GM23248 (cell line): ENCODE results near the gene BRINP1. TPM values are rescaled to one million over a fixed set of nuclear protein-coding genes. Genes with fewer than 3 reads are reported as not detected.

Experiments used
- DNase-seq: peaks from one replicate; pipeline ENCODE4 v3.0.0-alpha.2; 2015
- H2AFZ ChIP-seq: fragments of 200-600 bp; sonication (generic); 2 replicates; pipeline ENCODE4 v1.6.1; 2016; ENCODE audit warnings: antibody characterized with exemption
- H3F3A ChIP-seq: fragments of 200-600 bp; sonication (generic); 2 replicates; pipeline ENCODE4 v1.6.1; 2016; ENCODE audit warnings: mild to moderate bottlenecking, antibody characterized with exemption, mixed run types; ENCODE audit not compliant: insufficient read depth
- H3K27ac ChIP-seq: fragments of 200-600 bp; sonication (generic); 2 replicates; pipeline ENCODE4 v1.5.1; 2016; ENCODE audit warnings: mild to moderate bottlenecking
- H3K27me3 ChIP-seq: fragments of 200-600 bp; sonication (generic); replicated peaks from 2 replicates; pipeline ENCODE4 v1.6.1; 2016; ENCODE audit warnings: mild to moderate bottlenecking; ENCODE audit not compliant: insufficient read depth
- H3K36me3 ChIP-seq: fragments of 200-600 bp; sonication (generic); 2 replicates; pipeline ENCODE4 v1.6.1; 2016; ENCODE audit warnings: low read depth, mild to moderate bottlenecking
- H3K4me1 ChIP-seq: fragments of 200-600 bp; sonication (generic); 2 replicates; pipeline ENCODE4 v1.6.1; 2016; ENCODE audit warnings: mild to moderate bottlenecking; ENCODE audit not compliant: insufficient read depth
- H3K4me2 ChIP-seq: fragments of 200-600 bp; sonication (generic); one replicate; pipeline ENCODE4 v1.6.1; 2016; ENCODE audit warnings: mild to moderate bottlenecking; ENCODE audit not compliant: unreplicated experiment
- H3K4me3 ChIP-seq: fragments of 200-600 bp; sonication (generic); 2 replicates; pipeline ENCODE4 v1.5.1; 2016; ENCODE audit warnings: mild to moderate bottlenecking
- H3K79me2 ChIP-seq: fragments of 200-600 bp; sonication (generic); 2 replicates; pipeline ENCODE4 v1.6.1; 2016; ENCODE audit warnings: mild to moderate bottlenecking; ENCODE audit not compliant: insufficient read depth
- H3K9ac ChIP-seq: fragments of 200-600 bp; sonication (generic); 2 replicates; pipeline ENCODE4 v1.6.1; 2016; ENCODE audit warnings: mild to moderate bottlenecking
- H3K9me2 ChIP-seq: fragments of 200-600 bp; sonication (generic); 2 replicates; pipeline ENCODE4 v1.6.1; 2016; ENCODE audit warnings: mixed run types, mild to moderate bottlenecking, moderate library complexity; ENCODE audit not compliant: insufficient read depth
- H3K9me3 ChIP-seq: fragments of 200-600 bp; sonication (generic); one replicate; pipeline ENCODE4 v1.6.1; 2017; ENCODE audit warnings: low read depth
- H4K20me1 ChIP-seq: fragments of 200-600 bp; sonication (generic); 2 replicates; pipeline ENCODE4 v1.6.0; 2016; ENCODE audit not compliant: insufficient read depth
- EZH2 ChIP-seq: fragments of 200-600 bp; sonication (generic); IDR thresholded peaks from 2 replicates; pipeline ENCODE4 v1.6.1; 2018; ENCODE audit warnings: antibody characterized with exemption, mild to moderate bottlenecking; ENCODE audit not compliant: insufficient read depth, poor library complexity, severe bottlenecking
- EZH2phosphoT487 ChIP-seq: fragments of 200-600 bp; sonication (generic); IDR thresholded peaks from 2 replicates; pipeline ENCODE4 v1.6.1; 2018; ENCODE audit warnings: antibody characterized with exemption, moderate library complexity, mild to moderate bottlenecking, low read depth; ENCODE audit not compliant: insufficient read depth
- WGBS, 2 experiments: methylation state at CpG; one replicate each; pipeline ENCODE4 v1.1.6; 2015 to 2017; ENCODE audit warnings: low lambda C conversion rate in 2 of 2, low coverage in 1 of 2; ENCODE audit errors: missing lambda C conversion rate in 2 of 2; 5-methylcytosine and 5-hydroxymethylcytosine counted together
- in situ Hi-C: fragments of 300-500 bp; cut with MboI; formaldehyde crosslinking; loops from 2 replicates; pipeline ENCODE4 v1.15.0; 2020
- polyA plus RNA-seq: library from polyadenylated mRNA; unstranded; fragments of >200 nt; fragmentation: Nextera tagmentation; extraction: Ambion mirVana; gene quantifications from 2 replicates; pipeline ENCODE4 v1.2.1, GENCODE V29; 2016
- total RNA-seq: library from RNA; depleted of rRNA; stranded (reverse); fragments of >200 nt; shearing (Covaris generic); gene quantifications from 2 replicates; pipeline ENCODE4 v1.2.3, GENCODE V29; 2014

BRINP1 gene
- total and polyA plus RNA-seq, 2 experiments from 2014 or later = 6.0 to 9.0 TPM

- 22 to 27% methylated on average over 4 of the region's 4 CpGs for WGBS, 2 experiments
- H3K27ac ChIP-seq = no peak overlapping the region
- no peaks in the 10 kb centered on the region for H3K27me3 ChIP-seq
- H3K9me3 ChIP-seq = no peaks in the 10 kb centered on the region
- H3F3A ChIP-seq = no peaks in the 10 kb centered on the region
- in situ Hi-C loops = no loop called here
- H3K9ac ChIP-seq = no peak overlapping the region
- H3K36me3 ChIP-seq = no peaks in the 10 kb centered on the region
- no peaks in the 10 kb centered on the region for H3K9me2 ChIP-seq
- H2AFZ ChIP-seq = no peak overlapping the region
- no peaks in the 10 kb centered on the region for H4K20me1 ChIP-seq
- H3K4me2 ChIP-seq = no peak overlapping the region
- H3K79me2 ChIP-seq = no peaks in the 10 kb centered on the region
- H3K4me3 ChIP-seq = no peak overlapping the region
- no peak for DNase-seq
- no peaks in the 10 kb centered on the region for H3K4me1 ChIP-seq
- TF ChIP-seq EZH2 (no peak), EZH2phosphoT487 (no peak)
These were observed 220.4 kb downstream of the BRINP1 start for GRCh38 chr9:119148855-119149254.

DNA sequence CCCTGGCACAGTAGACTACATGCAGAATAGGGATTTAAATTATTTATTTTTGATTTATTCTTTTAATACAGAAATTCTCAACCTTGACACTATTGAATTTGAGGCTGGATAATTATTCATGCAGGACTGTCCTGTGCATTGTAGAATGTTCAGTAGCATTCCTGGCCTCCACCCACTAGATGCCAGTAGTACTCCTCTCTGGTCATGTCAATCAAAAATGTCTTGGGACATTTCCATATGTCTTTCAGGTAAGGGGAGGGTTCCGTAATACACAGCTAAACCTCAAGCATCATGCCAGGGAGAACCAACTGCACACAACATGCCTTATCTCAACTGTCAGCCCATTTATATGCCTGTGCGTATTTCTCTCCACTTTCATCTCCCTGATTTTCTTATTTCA is 231.8 kb downstream of the BRINP1 start:
- Histone ChIP-seq H3K9me2 (no peaks in the 10 kb centered on the region), H3K4me1 (no peaks in the 10 kb centered on the region), H4K20me1 (no peaks in the 10 kb centered on the region), H3K79me2 (no peaks in the 10 kb centered on the region), H3K27ac (no peak overlapping the region), H3K4me2 (no peak overlapping the region), H3K9me3 (no peaks in the 10 kb centered on the region), H3K36me3 (no peaks in the 10 kb centered on the region), H3K27me3 (no peaks in the 10 kb centered on the region; the same call in 1 of the 2 replicates), H3F3A (no peaks in the 10 kb centered on the region), H3K9ac (no peak overlapping the region), H2AFZ (no peak overlapping the region), H3K4me3 (no peak overlapping the region)
- no peak for DNase-seq
- in situ Hi-C loops = no loop called here
- no peak for TF ChIP-seq EZH2
- TF ChIP-seq EZH2phosphoT487 = no peak
- WGBS, 2 experiments = 26 to 34% methylated on average over 2 of the region's 2 CpGs

DNA sequence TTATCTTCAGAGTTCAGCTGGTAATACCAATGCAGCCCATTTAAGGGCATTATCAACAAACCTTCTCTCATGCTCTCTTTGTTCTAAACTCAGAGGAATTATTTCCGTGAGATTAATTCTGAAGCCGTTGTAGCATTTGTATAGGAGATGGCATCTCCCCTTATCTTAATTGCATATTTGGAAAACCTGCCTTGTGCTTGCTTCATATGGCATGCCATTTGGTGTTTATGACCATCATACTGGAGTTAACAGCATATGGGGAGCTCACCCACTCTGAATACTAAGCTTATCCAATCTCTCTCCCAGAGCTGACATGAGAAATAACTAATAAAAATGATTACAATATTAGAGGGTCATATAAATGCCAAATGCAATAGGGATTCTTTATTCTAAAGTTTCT is 243.2 kb downstream of the BRINP1 start:
- Histone ChIP-seq H3K79me2 (no peaks in the 10 kb centered on the region), H3F3A (no peaks in the 10 kb centered on the region), H3K36me3 (no peaks in the 10 kb centered on the region), H3K27me3 (no peaks in the 10 kb centered on the region), H3K9me3 (no peaks in the 10 kb centered on the region), H3K9me2 (no peaks in the 10 kb centered on the region), H2AFZ (no peak overlapping the region), H3K27ac (no peak overlapping the region), H3K9ac (no peak overlapping the region), H3K4me2 (no peak overlapping the region), H4K20me1 (no peaks in the 10 kb centered on the region), H3K4me1 (no peaks in the 10 kb centered on the region), H3K4me3 (no peak overlapping the region)
- DNase-seq = no peak
- in situ Hi-C loops = no loop called here
- TF ChIP-seq EZH2phosphoT487 = no peak
- TF ChIP-seq EZH2 = no peak
- WGBS, 2 experiments = 8 to 11% methylated on average over 2 of the region's 2 CpGs

DNA sequence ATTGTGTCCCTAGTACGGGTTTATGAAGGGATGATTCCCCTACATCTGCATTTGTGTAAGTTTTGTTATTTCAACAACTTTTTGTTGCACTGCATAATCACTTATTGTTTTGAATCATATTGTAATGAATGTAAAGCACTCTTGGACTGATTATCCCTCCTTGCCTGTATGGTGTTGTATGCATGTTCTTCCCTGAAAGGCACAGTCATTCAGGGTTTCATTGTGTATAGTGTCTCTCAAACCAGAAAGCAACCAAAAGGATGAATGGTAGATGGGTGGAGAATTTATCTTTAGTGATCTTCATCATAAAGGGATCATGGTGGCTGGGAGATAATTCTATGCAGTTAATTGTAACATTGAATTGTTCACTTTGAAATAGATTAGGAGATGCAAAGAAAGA is 247.3 kb downstream of the BRINP1 start:
- Histone ChIP-seq H3K27me3 (no peaks in the 10 kb centered on the region), H3K36me3 (no peaks in the 10 kb centered on the region), H3K9me2 (no peaks in the 10 kb centered on the region), H3F3A (no peaks in the 10 kb centered on the region), H2AFZ (no peak overlapping the region), H3K79me2 (no peaks in the 10 kb centered on the region), H3K4me1 (no peaks in the 10 kb centered on the region), H3K4me2 (no peak overlapping the region), H3K9me3 (no peaks in the 10 kb centered on the region), H4K20me1 (no peaks in the 10 kb centered on the region), H3K4me3 (no peak overlapping the region), H3K27ac (no peak overlapping the region), H3K9ac (no peak overlapping the region)
- WGBS, 2 experiments = 24 to 41% methylated on average over 1 of the region's 1 CpG
- in situ Hi-C loops = no loop called here
- no peak for DNase-seq
- no peak for TF ChIP-seq EZH2

DNA sequence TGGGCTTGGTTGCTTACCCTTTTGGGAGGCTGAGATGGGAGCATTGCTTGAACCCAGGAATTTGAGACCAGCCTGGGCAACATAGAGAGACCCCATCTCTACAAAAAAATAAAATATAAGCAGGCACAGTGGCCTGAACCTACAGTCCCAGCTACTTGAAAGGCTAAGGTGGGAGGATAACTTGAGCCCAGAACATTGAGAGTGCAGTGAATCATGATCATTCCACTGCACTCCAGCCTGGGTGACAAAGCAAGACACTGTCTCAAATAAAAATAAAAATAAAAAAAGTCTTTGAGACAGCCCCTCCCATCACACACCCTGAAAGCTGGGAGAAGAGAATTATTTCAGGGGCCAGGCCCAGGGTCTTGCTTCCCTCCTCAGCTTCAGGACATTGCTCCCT is 251.8 kb downstream of the BRINP1 start:
- Histone ChIP-seq H3K9me2 (no peaks in the 10 kb centered on the region), H3K4me3 (no peak overlapping the region), H3K4me2 (no peak overlapping the region), H3K36me3 (no peaks in the 10 kb centered on the region), H3K27me3 (no peaks in the 10 kb centered on the region), H3K9me3 (no peaks in the 10 kb centered on the region), H3F3A (no peaks in the 10 kb centered on the region), H3K79me2 (no peaks in the 10 kb centered on the region), H3K27ac (no peak overlapping the region), H3K4me1 (no peaks in the 10 kb centered on the region), H3K9ac (no peak overlapping the region), H4K20me1 (no peaks in the 10 kb centered on the region), H2AFZ (no peak overlapping the region)
- TF ChIP-seq EZH2 = no peak
- DNase-seq = no peak
- in situ Hi-C loops = no loop called here
